IMR-90 (cell line): ENCODE data around the gene SLC4A8.

Experiments
- POLR2A ChIP-seq: IDR thresholded peaks from 2 replicates; pipeline ENCODE4 v1.6.1; 2012; ENCODE audit warnings: mild to moderate bottlenecking, low read depth, low read length
- TF ChIP-seq, protein P1 (sequence below): conservative IDR thresholded peaks from 2 replicates; pipeline ENCODE4 v1.5.1; 2012; ENCODE audit warnings: mild to moderate bottlenecking, low read depth, low read length, improper control_type of control experiment

DNA sequence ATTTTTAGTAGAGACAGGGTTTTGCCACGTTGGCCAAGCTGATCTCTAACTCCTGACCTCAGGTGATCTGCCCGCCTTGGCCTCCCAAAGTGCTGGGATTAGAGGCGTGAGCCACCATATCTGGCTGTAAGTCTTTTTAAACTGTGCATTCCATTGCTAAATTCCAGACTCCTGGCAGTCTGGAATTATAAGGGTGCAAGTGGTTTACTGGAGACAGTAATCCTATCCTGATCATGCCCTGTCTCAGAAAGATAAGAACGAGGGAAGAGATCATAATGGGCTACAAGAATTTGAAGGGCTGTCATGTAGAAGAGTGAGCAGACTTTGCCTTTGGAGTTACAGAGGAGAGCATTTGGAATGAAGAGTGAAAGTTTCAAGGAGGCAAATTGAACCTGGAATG lies 6.8 kb upstream of the SLC4A8 start:
- no peak for TF ChIP-seq POLR2A
- TF ChIP-seq, protein P1, sequence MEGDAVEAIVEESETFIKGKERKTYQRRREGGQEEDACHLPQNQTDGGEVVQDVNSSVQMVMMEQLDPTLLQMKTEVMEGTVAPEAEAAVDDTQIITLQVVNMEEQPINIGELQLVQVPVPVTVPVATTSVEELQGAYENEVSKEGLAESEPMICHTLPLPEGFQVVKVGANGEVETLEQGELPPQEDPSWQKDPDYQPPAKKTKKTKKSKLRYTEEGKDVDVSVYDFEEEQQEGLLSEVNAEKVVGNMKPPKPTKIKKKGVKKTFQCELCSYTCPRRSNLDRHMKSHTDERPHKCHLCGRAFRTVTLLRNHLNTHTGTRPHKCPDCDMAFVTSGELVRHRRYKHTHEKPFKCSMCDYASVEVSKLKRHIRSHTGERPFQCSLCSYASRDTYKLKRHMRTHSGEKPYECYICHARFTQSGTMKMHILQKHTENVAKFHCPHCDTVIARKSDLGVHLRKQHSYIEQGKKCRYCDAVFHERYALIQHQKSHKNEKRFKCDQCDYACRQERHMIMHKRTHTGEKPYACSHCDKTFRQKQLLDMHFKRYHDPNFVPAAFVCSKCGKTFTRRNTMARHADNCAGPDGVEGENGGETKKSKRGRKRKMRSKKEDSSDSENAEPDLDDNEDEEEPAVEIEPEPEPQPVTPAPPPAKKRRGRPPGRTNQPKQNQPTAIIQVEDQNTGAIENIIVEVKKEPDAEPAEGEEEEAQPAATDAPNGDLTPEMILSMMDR: no peak
